Astrocyte (in vitro differentiated cells and primary cell): ENCODE results near the gene PRR7. TPM values are rescaled to one million over a fixed set of nuclear protein-coding genes. Genes with fewer than 3 reads are reported as not detected.
A peak's percentile ranks its signal among the peaks of the same experiment; 100 is the strongest.

Experiments used
- DNase-seq: peaks from one replicate; pipeline ENCODE4 v3.0.0-alpha.2; 2010; ENCODE audit warnings: low read depth
- FAIRE-seq: peaks from 2 replicates; lab custom pipeline; 2011; peaks lifted over from hg19 to GRCh38; lab: Jason Lieb, UNC
- H2AFZ ChIP-seq: 2 replicates; pipeline ENCODE4 v1.6.0; 2012; ENCODE audit warnings: low read depth, low read length, inconsistent platforms
- H3K27ac ChIP-seq: 2 replicates; pipeline ENCODE4 v1.5.1; 2011; ENCODE audit warnings: low read depth, low read length, inconsistent platforms
- H3K27me3 ChIP-seq: 2 replicates; pipeline ENCODE4 v1.6.0; 2011; ENCODE audit warnings: low read length, inconsistent platforms; ENCODE audit not compliant: insufficient read depth
- H3K36me3 ChIP-seq: 2 replicates; pipeline ENCODE4 v1.5.1; 2011; ENCODE audit warnings: low read length, inconsistent platforms; ENCODE audit not compliant: insufficient read depth
- H3K4me1 ChIP-seq: 2 replicates; pipeline ENCODE4 v1.5.1; 2011; ENCODE audit warnings: low read length, inconsistent platforms; ENCODE audit not compliant: insufficient read depth
- H3K4me2 ChIP-seq: 2 replicates; pipeline ENCODE4 v1.6.0; 2012; ENCODE audit warnings: low read length, inconsistent platforms
- H3K4me3 ChIP-seq: 2 replicates; pipeline ENCODE4 v1.5.1; 2011; ENCODE audit warnings: low read depth, mild to moderate bottlenecking, low read length, inconsistent platforms; ENCODE audit not compliant: insufficient read depth
- H3K79me2 ChIP-seq: 2 replicates; pipeline ENCODE4 v1.6.0; 2012; ENCODE audit warnings: mild to moderate bottlenecking, low read length, inconsistent platforms; ENCODE audit not compliant: insufficient read depth
- H3K9ac ChIP-seq: 2 replicates; pipeline ENCODE4 v1.6.0; 2012; ENCODE audit warnings: mild to moderate bottlenecking, low read length, inconsistent platforms
- H3K9me3 ChIP-seq: 2 replicates; pipeline ENCODE4 v1.5.1; 2012; ENCODE audit warnings: low read depth, mild to moderate bottlenecking, low read length, inconsistent platforms; ENCODE audit not compliant: insufficient read depth
- H4K20me1 ChIP-seq: 2 replicates; pipeline ENCODE4 v1.6.0; 2012; ENCODE audit warnings: low read length, inconsistent platforms; ENCODE audit not compliant: insufficient read depth
- H3K27ac Mint-ChIP-seq: one replicate; pipeline ENCODE4 v1.8.0; 2021; ENCODE audit warnings: mild to moderate bottlenecking, mixed read lengths; ENCODE audit not compliant: unreplicated experiment
- H3K27me3 Mint-ChIP-seq: one replicate; pipeline ENCODE4 v1.8.0; 2021; ENCODE audit warnings: low read depth, mixed read lengths; ENCODE audit not compliant: unreplicated experiment
- H3K36me3 Mint-ChIP-seq: one replicate; pipeline ENCODE4 v1.8.0; 2021; ENCODE audit warnings: low read depth, mixed read lengths; ENCODE audit not compliant: unreplicated experiment
- H3K4me1 Mint-ChIP-seq: one replicate; pipeline ENCODE4 v1.8.0; 2021; ENCODE audit warnings: low read depth, mixed read lengths; ENCODE audit not compliant: unreplicated experiment
- H3K4me3 Mint-ChIP-seq: one replicate; pipeline ENCODE4 v1.8.0; 2021; ENCODE audit warnings: mild to moderate bottlenecking, moderate library complexity, mixed read lengths; ENCODE audit not compliant: unreplicated experiment
- H3K9me3 Mint-ChIP-seq: one replicate; pipeline ENCODE4 v1.8.0; 2021; ENCODE audit warnings: mild to moderate bottlenecking, mixed read lengths; ENCODE audit not compliant: unreplicated experiment
- EZH2 ChIP-seq: IDR thresholded peaks from 2 replicates; pipeline ENCODE4 v1.6.1; 2012; ENCODE audit warnings: mild to moderate bottlenecking, low read length, inconsistent platforms; ENCODE audit not compliant: insufficient read depth
- total RNA-seq: library from RNA; stranded (reverse); gene quantifications from 2 replicates; pipeline ENCODE4 v1.2.1, GENCODE V29; 2021
- TF ChIP-seq, protein P1 (sequence below): IDR thresholded peaks from 2 replicates; pipeline ENCODE4 v1.5.1; 2011; ENCODE audit warnings: low read depth, mild to moderate bottlenecking, inconsistent platforms, low read length, moderate library complexity; ENCODE audit not compliant: insufficient read depth

Gene PRR7
- total RNA-seq, 1 donor from 2014 or later, result 9.9 TPM

DNA sequence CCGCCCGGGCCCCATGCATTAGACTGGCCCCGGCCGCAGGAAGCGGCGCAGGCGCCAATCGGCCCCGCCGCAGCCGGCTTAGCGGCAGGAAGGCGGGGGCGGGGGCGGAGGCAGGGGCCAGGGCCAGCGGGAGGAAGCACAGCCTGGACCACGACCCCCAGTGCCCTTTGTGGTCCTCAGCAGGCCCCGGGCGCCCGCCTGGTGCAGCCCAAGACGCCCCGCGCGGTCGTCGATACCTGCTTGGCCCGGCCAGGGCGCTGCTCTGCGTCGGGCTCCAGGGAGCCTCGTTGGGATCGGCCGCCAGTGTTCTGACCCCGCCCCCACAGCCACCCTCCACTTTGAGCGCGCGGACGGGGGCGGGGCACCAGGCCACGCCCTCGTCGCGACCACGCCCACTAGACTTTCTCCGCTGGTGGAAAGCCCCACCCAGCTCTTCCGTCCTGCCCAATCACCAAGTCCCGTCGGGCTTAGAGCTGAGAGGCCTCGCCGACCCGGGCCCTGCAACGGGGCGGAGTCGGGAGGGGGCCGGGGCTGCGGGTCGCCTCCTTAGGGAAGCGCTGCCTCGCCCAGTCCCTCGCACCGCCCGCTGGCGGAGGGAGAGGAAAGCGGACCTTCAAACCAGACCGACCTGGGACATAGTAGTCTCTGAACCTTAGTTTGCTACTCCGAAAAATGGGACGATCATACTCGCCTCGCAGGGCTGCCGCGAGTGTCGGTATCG is 50.8 kb downstream of the PRR7 start, which contains the start of gene PDLIM7:
Gene PDLIM7, minus strand, starts transcription at position 313 of the 721 bp plus-strand sequence. CDS start 1,092 bp downstream, outside the sequence.
- no peaks in the 10 kb centered on the region for H3K9me3 Mint-ChIP-seq
- peak within 1 kb of the TSS; percentile 96 for H3K4me2 ChIP-seq
- peaks cover 46% of the 10 kb centered on the region for H3K4me1 Mint-ChIP-seq
- H3K79me2 ChIP-seq, result peaks cover 49% of the 10 kb centered on the region
- peaks cover 16% of the 10 kb centered on the region for H3K36me3 ChIP-seq
- peak within 1 kb of the TSS; percentile 92 for H3K27ac Mint-ChIP-seq
- H3K9ac ChIP-seq, result peak within 1 kb of the TSS; percentile 89
- no peak for FAIRE-seq
- peak within 1 kb of the TSS; percentile 94 for H3K27ac ChIP-seq
- peaks cover 27% of the 10 kb centered on the region for H4K20me1 ChIP-seq
- H3K36me3 Mint-ChIP-seq, result peaks cover 7% of the 10 kb centered on the region
- H3K27me3 ChIP-seq, result no peaks in the 10 kb centered on the region
- no peak within 1 kb of the TSS for H2AFZ ChIP-seq
- DNase-seq, result peak; percentile 91
- H3K27me3 Mint-ChIP-seq, result no peaks in the 10 kb centered on the region
- H3K4me3 Mint-ChIP-seq, result peak within 1 kb of the TSS; percentile 88
- TF ChIP-seq, protein P1, sequence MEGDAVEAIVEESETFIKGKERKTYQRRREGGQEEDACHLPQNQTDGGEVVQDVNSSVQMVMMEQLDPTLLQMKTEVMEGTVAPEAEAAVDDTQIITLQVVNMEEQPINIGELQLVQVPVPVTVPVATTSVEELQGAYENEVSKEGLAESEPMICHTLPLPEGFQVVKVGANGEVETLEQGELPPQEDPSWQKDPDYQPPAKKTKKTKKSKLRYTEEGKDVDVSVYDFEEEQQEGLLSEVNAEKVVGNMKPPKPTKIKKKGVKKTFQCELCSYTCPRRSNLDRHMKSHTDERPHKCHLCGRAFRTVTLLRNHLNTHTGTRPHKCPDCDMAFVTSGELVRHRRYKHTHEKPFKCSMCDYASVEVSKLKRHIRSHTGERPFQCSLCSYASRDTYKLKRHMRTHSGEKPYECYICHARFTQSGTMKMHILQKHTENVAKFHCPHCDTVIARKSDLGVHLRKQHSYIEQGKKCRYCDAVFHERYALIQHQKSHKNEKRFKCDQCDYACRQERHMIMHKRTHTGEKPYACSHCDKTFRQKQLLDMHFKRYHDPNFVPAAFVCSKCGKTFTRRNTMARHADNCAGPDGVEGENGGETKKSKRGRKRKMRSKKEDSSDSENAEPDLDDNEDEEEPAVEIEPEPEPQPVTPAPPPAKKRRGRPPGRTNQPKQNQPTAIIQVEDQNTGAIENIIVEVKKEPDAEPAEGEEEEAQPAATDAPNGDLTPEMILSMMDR, result no peak
- no peak for TF ChIP-seq EZH2
- no peaks in the 10 kb centered on the region for H3K9me3 ChIP-seq
- peak within 1 kb of the TSS; percentile 82 for H3K4me3 ChIP-seq
- peaks cover 60% of the 10 kb centered on the region for H3K4me1 ChIP-seq

DNA sequence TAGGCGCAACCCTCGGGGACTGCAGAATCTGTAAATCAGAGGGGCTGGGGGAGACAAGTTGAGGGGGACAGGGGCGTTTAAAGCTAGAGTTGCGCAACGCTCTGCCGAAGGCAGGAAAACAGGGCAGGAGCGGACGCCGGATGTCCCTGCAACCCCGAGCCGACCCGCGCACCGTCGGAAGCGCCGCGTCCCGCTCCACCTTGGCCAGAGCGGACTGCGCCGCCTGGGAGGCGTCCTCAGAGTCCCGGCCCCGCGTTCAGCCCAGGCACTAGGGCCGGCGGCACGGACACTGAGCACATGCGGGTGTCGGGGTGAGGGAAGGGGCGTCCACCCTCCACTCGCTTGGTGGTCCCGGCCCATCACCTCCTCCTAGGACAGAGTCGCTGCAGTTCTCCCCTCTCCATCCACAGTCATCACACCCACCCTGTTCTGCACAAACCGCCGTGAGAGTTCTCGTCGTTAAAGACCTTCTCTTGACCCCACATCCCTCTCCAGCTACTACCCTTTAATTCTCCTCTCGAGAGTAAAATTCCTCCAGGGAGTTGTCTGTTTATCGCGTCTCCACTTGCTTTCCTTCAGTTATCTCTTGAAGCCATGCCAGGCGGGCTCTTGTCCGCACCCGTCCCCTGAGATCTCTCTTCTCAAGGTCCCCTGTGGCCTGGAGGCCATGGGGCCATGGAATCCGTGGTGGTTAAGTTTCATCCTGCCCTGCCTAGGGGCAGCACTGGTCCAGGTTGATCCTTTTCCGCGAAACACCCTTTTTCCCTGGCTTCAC is 51.6 kb downstream of the PRR7 start:
- Mint-ChIP-seq H3K4me1 (peaks cover 42% of the 10 kb centered on the region), H3K4me3 (peak overlapping the region; percentile 80), H3K27me3 (no peaks in the 10 kb centered on the region), H3K9me3 (no peaks in the 10 kb centered on the region), H3K36me3 (peaks cover 3% of the 10 kb centered on the region), H3K27ac (peak overlapping the region; percentile 75)
- Histone ChIP-seq H3K4me3 (peak overlapping the region; percentile 68), H2AFZ (no peak overlapping the region), H3K36me3 (peaks cover 11% of the 10 kb centered on the region), H4K20me1 (peaks cover 19% of the 10 kb centered on the region), H3K4me2 (peak overlapping the region; percentile 96), H3K79me2 (peaks cover 41% of the 10 kb centered on the region), H3K4me1 (peaks cover 53% of the 10 kb centered on the region), H3K27ac (peak overlapping the region; percentile 77), H3K9me3 (no peaks in the 10 kb centered on the region), H3K9ac (peak overlapping the region; percentile 89), H3K27me3 (no peaks in the 10 kb centered on the region)
- DNase-seq (no peak), FAIRE-seq (no peak)
- TF ChIP-seq EZH2, result no peak
- TF ChIP-seq, protein P1, result no peak
